Stimulated activated naive CD4-positive, alpha-beta T cell (primary cell): Measurements from ENCODE around the gene IGSF21.

ENCODE experiments used
- DNase-seq, 6 experiments: peaks; one replicate each; lab custom pipeline; 2025; lab: John Stamatoyannopoulos, UW

The IGSF21 gene

GRCh38 chr1:18299441-18300338 lies 192.1 kb downstream of the IGSF21 start:
- DNase-seq: peak in 1 of 6 experiments; percentile 12

- no peak for DNase-seq
These were observed 192.8 kb downstream of the IGSF21 start for GRCh38 chr1:18300376-18300775.

- no peak for DNase-seq
These were observed 195.3 kb downstream of the IGSF21 start for GRCh38 chr1:18302788-18303413.

- DNase-seq: no peak
These were observed 196.7 kb downstream of the IGSF21 start for GRCh38 chr1:18304151-18304869.

- no peak for DNase-seq
These were observed 197.7 kb downstream of the IGSF21 start for GRCh38 chr1:18305182-18305795.

- no peak for DNase-seq
These were observed 199.8 kb downstream of the IGSF21 start for GRCh38 chr1:18307329-18307898.

GRCh38 chr1:18309552-18310155 lies 202.1 kb downstream of the IGSF21 start:
- no peak for DNase-seq

- no peak for DNase-seq
These were observed 205.4 kb downstream of the IGSF21 start for GRCh38 chr1:18312961-18313360.

GRCh38 chr1:18313523-18313922 lies 205.9 kb downstream of the IGSF21 start:
- DNase-seq: no peak

GRCh38 chr1:18314399-18314798 lies 206.8 kb downstream of the IGSF21 start:
- no peak for DNase-seq

GRCh38 chr1:18315449-18315848 lies 207.9 kb downstream of the IGSF21 start:
- DNase-seq: no peak

- DNase-seq: no peak
These were observed 209.2 kb downstream of the IGSF21 start for GRCh38 chr1:18316764-18317163.

GRCh38 chr1:18319099-18319498 lies 211.5 kb downstream of the IGSF21 start:
- no peak for DNase-seq

- DNase-seq: no peak
These were observed 212.5 kb downstream of the IGSF21 start for GRCh38 chr1:18320051-18320450.

- DNase-seq: no peak
These were observed 214.9 kb downstream of the IGSF21 start for GRCh38 chr1:18322368-18323032.

- no peak for DNase-seq
These were observed 215.7 kb downstream of the IGSF21 start for GRCh38 chr1:18323259-18323658.

GRCh38 chr1:18324246-18324645 lies 216.6 kb downstream of the IGSF21 start:
- DNase-seq: no peak

- DNase-seq: no peak
These were observed 217.5 kb downstream of the IGSF21 start for GRCh38 chr1:18325136-18325535.

- no peak for DNase-seq
These were observed 218.8 kb downstream of the IGSF21 start for GRCh38 chr1:18326211-18326897.

- no peak for DNase-seq
These were observed 220.1 kb downstream of the IGSF21 start for GRCh38 chr1:18327650-18328049.
